Right forelimb (tissue), 1 donor: Measurements from ENCODE around the gene FAM110A.
A peak's percentile ranks its signal among the peaks of the same experiment; 100 is the strongest.
"Not testable (repeated sequence)": the region's sequence is repeated elsewhere in the genome, so short reads cannot be mapped to it uniquely, and the experiment has no call there.

ENCODE experiments used
- DNase-seq: peaks from one replicate; pipeline ENCODE4 v3.0.0-alpha.2; 2018

FAM110A gene

GRCh38 chr20:824490-824889 lies 9.0 kb upstream of the FAM110A start:
- DNase-seq = no peak

- no peak for DNase-seq
Measured at GRCh38 chr20:824916-825315, 8.6 kb upstream of the FAM110A start.

GRCh38 chr20:825710-826421 lies 7.6 kb upstream of the FAM110A start:
- no peak for DNase-seq

- no peak for DNase-seq
Measured at GRCh38 chr20:826695-827323, 6.7 kb upstream of the FAM110A start.

- not testable (repeated sequence) for DNase-seq
Measured at GRCh38 chr20:827981-828380, 5.5 kb upstream of the FAM110A start.

- DNase-seq = no peak
Measured at GRCh38 chr20:828987-829386, 4.5 kb upstream of the FAM110A start.

GRCh38 chr20:829551-829950 lies 4.0 kb upstream of the FAM110A start:
- no peak for DNase-seq

GRCh38 chr20:830011-830521 lies 3.4 kb upstream of the FAM110A start:
- DNase-seq = no peak

- no peak for DNase-seq
Measured at GRCh38 chr20:831251-831650, 2.3 kb upstream of the FAM110A start.

GRCh38 chr20:831956-832355 lies 1.6 kb upstream of the FAM110A start:
- no peak for DNase-seq

- no peak for DNase-seq
Measured at GRCh38 chr20:833121-833449, 430 bp upstream of the FAM110A start.

GRCh38 chr20:834151-834746 lies 734 bp downstream of the FAM110A start:
- no peak for DNase-seq

- peak; percentile 57 for DNase-seq
Measured at GRCh38 chr20:835608-836045, 2.1 kb downstream of the FAM110A start.

GRCh38 chr20:836190-836589 lies 2.7 kb downstream of the FAM110A start:
- no peak for DNase-seq

GRCh38 chr20:839015-839414 lies 5.5 kb downstream of the FAM110A start:
- DNase-seq = no peak

- no peak for DNase-seq
Measured at GRCh38 chr20:839626-840025, 6.1 kb downstream of the FAM110A start.

GRCh38 chr20:840503-840857 lies 7.0 kb downstream of the FAM110A start:
- DNase-seq = no peak

- no peak for DNase-seq
Measured at GRCh38 chr20:840858-841567, 7.5 kb downstream of the FAM110A start.

GRCh38 chr20:841568-842546 lies 8.3 kb downstream of the FAM110A start:
- DNase-seq = no peak

GRCh38 chr20:842547-842940 lies 9.0 kb downstream of the FAM110A start:
- DNase-seq = no peak

- DNase-seq = no peak
Measured at GRCh38 chr20:843912-844311, 10.4 kb downstream of the FAM110A start.

- DNase-seq = peak; percentile 76
Measured at GRCh38 chr20:844473-845225, 11.1 kb downstream of the FAM110A start.
